WTC11 (cell line): ENCODE results near the gene ZNF358.

Experiments
- FOXP1 ChIP-seq: sonication (generic); formaldehyde crosslinking; IDR thresholded peaks from 2 replicates; pipeline ENCODE4 v1.8.0; 2022; ENCODE audit warnings: missing genetic modification reagents, mild to moderate bottlenecking, moderate library complexity, borderline replicate concordance
- SP1 ChIP-seq: sonication (generic); formaldehyde crosslinking; conservative IDR thresholded peaks from 2 replicates; pipeline ENCODE4 v1.8.1; 2022; ENCODE audit warnings: missing genetic modification reagents
- TF ChIP-seq, protein P1 (sequence below): fragments of 200-600 bp; IDR thresholded peaks from 2 replicates; pipeline ENCODE4 v1.8.0; 2022; ENCODE audit warnings: antibody characterized with exemption

DNA sequence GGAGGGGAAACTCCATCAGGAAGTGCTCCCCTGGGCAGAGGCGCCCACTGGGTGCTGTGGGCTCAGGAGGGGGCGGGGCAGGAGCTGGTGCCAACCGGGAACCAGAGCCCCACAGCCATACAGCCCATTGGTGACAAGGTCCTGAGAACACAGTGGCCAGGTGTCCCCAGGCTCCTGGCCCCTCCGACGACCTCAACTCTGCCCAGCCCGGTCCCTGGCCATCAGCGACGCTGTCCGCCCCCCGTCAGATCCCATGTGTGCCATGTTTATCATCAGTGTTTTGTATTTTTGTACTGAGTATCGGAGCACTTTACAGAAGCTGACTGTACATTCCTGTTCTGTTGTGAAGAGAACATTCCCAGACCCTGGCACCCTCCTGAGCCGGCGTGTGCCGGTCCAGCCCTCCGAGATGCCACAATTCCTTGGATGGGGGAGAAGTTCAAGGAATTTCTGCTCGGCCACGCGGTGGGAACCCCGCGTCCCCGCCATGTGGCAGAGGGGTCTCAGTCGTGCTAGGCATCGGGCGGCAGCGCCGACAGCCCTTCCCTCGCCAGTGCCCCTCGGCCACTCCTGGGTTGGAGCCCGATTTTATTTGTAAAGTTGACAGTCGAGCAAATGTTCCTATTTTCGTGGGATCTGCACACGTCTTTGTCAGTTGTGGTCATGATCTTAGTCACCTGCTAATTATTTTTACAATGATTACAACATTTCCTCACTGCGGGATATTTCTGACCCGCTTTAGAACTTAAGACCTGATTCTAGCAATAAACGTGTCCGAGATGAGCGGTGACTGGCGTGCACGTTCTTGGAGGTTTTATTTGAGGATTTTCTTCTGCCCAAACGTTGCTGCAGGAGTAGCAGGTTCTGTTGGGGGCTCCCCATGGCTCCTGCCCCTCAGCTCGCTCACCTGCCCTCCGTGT, 43.9 kb upstream of the ZNF358 start:
- TF ChIP-seq, protein P1, sequence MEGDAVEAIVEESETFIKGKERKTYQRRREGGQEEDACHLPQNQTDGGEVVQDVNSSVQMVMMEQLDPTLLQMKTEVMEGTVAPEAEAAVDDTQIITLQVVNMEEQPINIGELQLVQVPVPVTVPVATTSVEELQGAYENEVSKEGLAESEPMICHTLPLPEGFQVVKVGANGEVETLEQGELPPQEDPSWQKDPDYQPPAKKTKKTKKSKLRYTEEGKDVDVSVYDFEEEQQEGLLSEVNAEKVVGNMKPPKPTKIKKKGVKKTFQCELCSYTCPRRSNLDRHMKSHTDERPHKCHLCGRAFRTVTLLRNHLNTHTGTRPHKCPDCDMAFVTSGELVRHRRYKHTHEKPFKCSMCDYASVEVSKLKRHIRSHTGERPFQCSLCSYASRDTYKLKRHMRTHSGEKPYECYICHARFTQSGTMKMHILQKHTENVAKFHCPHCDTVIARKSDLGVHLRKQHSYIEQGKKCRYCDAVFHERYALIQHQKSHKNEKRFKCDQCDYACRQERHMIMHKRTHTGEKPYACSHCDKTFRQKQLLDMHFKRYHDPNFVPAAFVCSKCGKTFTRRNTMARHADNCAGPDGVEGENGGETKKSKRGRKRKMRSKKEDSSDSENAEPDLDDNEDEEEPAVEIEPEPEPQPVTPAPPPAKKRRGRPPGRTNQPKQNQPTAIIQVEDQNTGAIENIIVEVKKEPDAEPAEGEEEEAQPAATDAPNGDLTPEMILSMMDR: no peak
- no peak for TF ChIP-seq SP1
- no peak for TF ChIP-seq FOXP1 (CRISPR knock-in tag)
